ENCODE measurements around the gene BMX. TPM values are rescaled to one million over a fixed set of nuclear protein-coding genes. Genes with fewer than 3 reads are reported as not detected.

The BMX gene
- total and polyA plus RNA-seq, 9 of the 15 experiments (the other 6 are each of a cell fraction or from before 2014, with no cell fraction given) = 0.45 to 4.2 (median 1.8) TPM

- TF ChIP-seq THAP12 (CRISPR knock-in tag; IDR thresholded peaks at IDR 0.05) = no peak
- TF ChIP-seq RBM39 (optimal IDR thresholded peaks at IDR 0.05; ENCODE audit: low read depth, low read length) = no peak
- TF ChIP-seq NFYB (IDR thresholded peaks at IDR 0.05; ENCODE audit: extremely low read depth, insufficient read length) = no peak
- TF ChIP-seq CTBP1 (IDR thresholded peaks at IDR 0.05; ENCODE audit: borderline replicate concordance) = peak; percentile 52; the same call in 1 of the 2 replicates
- no peak for TF ChIP-seq MIER1 (IDR thresholded peaks at IDR 0.05; ENCODE audit: low read depth)
- TF ChIP-seq RBM17 (IDR thresholded peaks at IDR 0.05; ENCODE audit: borderline replicate concordance, low read depth, low read length) = no peak
- no peak for TF ChIP-seq ZNF239 (CRISPR knock-in tag; IDR thresholded peaks at IDR 0.05)
- TF ChIP-seq FOXP1 (CRISPR knock-in tag; IDR thresholded peaks at IDR 0.05) = no peak
- TF ChIP-seq TBP (optimal IDR thresholded peaks at IDR 0.05; ENCODE audit: low read depth, low read length) = no peak
- no peak for TF ChIP-seq ZNF274 (IDR thresholded peaks at IDR 0.05; ENCODE audit: borderline replicate concordance, low read depth, low read length)
- TF ChIP-seq FOXJ2 (tag; IDR thresholded peaks at IDR 0.05) = no peak
- TF ChIP-seq SRSF1 (IDR thresholded peaks at IDR 0.05; ENCODE audit: low read depth, low read length) = no peak
- TF ChIP-seq MTA3 (IDR thresholded peaks at IDR 0.05; ENCODE audit: borderline replicate concordance) = peak; percentile 83; the same call in 1 of the 2 replicates
- peak; percentile 90 for TF ChIP-seq DPF2 (IDR thresholded peaks at IDR 0.05)
- TF ChIP-seq TAF9B (IDR thresholded peaks at IDR 0.05; ENCODE audit: partially characterized antibody) = no peak
- no peak for TF ChIP-seq NFIX (CRISPR knock-in tag; IDR thresholded peaks at IDR 0.05; ENCODE audit: low read depth)
- 0 out of 2 replicates have a peak, but pooled peaks have one; percentile 60 for TF ChIP-seq HDAC2 (IDR thresholded peaks at IDR 0.05)
- peak; percentile 93 for TF ChIP-seq ETV5 (CRISPR knock-in tag; IDR thresholded peaks at IDR 0.05; ENCODE audit: low read depth)
- TF ChIP-seq KDM4B (IDR thresholded peaks at IDR 0.05; ENCODE audit: borderline replicate concordance in 2 of 2, low read depth in 1 of 2) = no peak
- no peak for TF ChIP-seq SP1 (CRISPR knock-in tag; IDR thresholded peaks at IDR 0.05)
- TF ChIP-seq ZNF431 (CRISPR knock-in tag; IDR thresholded peaks at IDR 0.05) = no peak
Observed at GRCh38 chrX:15515931-15516330, 15.3 kb downstream of the BMX start (continued).
